ENCODE data around the gene PRKAG1.
"Not testable (repeated sequence)": the region's sequence is repeated elsewhere in the genome, so short reads cannot be mapped to it uniquely, and the experiment has no call there.

PRKAG1 gene

DNA sequence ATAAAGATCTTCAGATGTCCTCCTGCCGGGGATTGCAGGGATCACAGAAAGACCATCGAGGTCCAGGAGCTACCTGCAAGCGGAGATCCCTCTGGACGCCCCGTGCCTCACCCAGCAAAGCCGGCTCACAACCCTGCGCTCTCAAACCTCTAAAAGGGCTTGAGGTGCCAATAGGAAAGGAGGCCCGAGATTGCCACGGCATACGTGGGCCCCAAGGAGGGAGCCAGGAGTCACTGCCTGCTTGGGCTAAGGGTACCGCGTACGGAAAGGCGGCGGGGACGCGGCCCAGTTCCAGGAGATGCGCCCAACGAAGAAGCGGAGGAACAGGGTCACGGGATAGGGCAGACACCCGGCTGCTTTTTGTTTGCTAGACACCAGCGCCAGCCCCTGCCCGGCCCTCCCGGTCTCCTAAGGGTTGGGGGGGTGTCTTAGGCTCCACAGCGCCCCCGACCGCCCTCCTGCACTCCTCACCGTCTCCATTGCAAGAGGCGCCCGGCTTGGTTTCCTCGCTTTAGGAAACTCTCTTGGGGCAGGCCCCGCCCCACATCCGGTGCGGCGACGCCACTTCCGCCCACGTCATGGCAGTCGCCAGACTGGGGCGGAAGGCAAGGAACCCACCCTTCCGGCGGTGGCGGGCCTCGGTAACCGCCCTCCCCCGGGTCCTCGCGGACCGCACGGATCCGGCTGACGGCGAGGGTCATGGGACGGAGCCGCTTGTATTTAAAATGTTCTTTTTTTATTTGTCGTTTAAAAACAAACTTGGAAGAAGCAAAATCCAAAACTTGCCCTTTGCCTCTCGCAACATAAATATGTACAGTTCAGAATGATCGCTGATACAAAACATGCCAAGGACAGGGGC lies at the start of gene PRKAG1:
Gene PRKAG1 (minus strand): TSS at position 516 of the 859 bp plus-strand sequence. CDS start 36 bp downstream, at position 480.
- peak; percentile 85 for FAIRE-seq

DNA sequence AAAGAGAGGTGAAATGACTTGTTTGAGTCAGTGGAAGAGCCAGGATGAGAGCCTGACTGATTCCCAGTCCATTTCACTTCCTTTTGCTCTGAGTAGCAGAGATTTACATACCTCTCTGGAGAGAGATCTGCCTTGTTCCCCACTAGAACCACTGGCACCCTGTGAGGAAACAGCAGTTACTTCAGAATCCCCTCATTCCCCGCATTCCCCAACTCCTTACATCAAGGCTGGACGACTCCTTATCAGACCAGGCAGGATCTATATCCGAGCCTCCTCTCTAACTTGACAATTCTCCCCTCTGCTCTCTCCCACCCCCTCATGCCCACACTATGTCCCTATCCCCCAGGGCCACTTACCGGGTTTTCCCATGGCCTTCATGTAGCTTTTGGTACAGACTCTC lies 47.5 kb upstream of the PRKAG1 start:
- no peak for FAIRE-seq

DNA sequence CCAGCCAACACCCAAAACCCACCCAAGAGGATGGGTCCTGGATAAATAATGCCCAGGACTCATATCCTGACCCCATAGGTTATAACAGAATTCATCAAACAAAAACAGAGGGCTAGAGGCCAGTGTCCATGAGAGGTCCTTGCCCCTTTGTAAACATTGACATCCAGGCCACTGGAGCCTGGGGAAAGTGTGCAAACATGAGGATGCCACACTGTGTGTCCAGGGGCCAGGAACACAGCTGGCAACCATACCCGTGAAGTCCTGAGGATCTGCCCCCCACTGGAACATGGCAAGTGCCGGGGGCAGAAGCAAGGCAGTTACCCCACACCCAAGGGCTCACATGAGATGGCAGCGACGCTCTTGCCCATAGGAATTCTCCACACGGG lies 46.2 kb upstream of the PRKAG1 start:
- no peak for FAIRE-seq

DNA sequence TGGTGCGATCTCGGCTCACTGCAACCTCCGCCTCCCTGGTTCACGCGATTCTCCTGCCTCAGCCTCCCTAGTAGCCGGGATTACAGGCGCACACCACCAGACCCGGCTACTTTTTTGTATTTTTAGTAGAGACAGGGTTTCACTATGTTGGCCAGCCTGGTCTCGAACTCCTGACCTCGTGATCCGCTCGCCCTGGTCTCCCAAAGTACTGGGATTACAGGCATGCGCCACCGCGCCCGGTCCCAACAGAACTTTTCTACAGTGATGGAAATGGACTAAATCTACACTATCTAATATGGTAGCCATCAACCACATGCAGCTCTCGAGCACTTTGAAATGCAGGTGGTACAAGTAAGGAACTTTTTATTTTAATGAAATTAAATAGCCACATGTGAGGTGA lies 43.3 kb upstream of the PRKAG1 start:
- FAIRE-seq: not testable (repeated sequence)

DNA sequence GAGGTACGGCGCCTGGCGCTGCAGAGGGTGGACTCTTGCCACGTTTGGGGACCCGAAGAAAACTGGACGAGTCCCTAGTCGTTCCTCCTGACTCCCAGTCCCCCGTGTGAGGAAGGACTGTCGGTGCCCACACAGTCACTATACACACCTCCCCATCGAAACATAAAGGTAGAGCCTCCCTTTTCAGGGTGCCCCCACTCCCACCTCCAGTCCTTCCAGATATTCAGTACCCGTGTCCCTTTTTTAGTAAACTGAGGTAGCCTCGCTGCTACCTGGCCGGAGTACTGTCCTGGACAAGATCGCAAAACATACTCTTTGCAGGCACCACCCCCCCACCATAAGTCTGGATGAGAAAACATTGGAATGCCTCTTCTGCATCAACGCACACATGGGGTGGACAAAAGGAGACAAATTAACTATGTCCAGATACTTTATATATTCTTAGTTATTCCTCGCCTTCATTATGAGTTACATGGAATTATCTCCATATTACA lies 42.6 kb upstream of the PRKAG1 start:
- FAIRE-seq: no peak

DNA sequence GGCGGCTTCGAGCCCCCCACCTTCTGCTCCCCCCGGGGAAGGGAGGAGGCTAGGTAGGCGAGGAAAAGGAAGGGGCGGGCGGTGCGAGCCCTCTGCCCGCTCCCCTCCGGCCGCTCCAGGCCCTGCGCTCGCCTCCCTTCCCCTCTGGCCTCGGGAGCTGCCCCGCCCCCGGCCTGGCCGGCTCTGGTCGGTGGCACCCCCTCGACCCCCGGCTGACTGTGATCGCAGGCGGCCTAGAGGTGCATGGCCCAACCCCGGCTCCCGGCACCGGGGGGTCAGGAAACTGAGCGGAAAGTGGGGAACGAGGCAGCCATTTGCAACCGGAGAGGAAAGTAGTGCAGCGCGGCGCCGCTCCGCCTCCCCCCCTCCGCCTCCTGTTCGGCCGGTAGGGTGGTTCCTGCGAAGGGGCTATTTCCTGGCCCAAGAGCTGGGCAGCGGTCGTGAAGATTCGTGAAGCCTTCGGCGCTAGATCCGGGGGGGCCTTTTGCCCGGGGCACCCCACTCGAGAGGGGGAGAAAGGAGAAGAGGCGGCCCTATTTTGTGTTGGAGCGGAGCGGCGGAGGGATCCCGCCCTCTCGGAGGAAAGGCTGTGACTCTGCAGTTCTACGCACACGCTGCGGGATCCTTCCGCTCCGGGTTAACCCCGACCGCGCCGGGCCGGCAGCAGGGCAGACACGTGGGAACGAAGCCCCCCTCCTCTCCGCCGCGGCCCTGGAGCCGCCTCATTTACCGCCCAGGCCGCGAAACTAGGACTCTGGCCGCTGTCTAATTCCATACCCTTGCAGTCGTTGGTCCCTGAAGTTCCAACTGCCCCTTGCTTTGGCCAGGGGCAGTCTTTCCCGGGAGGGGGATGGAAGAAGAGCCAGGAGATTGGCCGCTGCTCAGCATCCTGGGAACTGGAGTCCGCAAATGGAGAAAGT lies 41.9 kb upstream of the PRKAG1 start, which contains the start of gene KMT2D:
Gene KMT2D (minus strand): TSS at position 558 of the 920 bp plus-strand sequence. CDS start 5,470 bp downstream, outside the sequence.
- FAIRE-seq: no peak

DNA sequence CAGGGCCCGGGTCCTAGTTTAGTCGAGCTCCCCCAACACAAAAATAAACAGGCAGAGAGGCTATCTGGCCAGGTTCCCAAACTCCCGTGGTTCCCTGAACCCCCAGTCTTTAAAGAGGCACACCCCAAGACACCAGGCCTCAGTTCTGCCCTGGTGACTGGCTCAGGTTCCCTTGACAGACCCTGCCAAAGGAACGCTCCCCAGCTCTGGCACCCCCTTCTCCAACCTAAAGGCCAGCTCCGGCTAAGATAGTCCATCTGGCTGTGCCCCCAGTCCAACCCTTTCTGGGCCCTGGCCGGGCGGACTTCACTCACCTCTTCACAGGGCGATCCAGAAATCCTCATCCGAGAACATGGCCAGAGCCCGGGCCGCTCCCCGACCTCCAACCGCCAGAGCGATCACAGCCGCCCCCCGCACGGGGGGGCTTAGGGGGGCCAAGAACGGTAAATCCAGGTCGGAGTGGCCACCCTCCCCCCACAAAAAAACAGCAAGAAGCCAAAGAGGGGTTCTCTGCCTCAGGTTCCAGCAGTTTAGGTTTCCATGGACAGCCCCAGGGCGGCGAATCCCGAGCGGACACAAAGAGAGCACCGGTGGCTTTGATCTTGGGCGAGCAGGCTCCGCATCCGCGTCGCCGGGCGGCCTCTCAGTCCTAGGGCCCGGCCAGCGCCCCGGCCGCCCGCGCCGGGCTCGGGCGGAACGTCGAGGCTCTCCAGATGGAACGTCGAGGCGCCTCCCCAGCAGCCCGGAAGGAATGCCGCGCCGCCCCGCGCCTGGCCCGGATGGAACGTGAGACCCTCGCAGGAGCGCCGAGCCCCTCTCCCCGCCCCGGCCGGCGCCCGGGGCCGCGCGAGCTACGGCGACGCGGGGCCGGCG lies 41.0 kb upstream of the PRKAG1 start:
- no peak for FAIRE-seq

DNA sequence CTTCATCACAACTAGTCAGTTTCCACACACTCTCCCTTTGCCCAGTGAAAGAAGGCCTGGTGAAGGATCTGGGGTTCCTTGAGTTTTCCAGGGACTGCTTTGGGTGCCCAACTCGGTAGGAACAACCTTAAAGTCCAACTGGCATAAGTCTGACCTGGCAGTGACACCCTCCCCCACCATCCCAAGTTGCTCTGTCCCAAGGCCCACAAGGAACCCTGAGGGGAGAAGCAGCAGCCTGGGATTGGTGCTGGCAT lies 40.4 kb upstream of the PRKAG1 start:
- FAIRE-seq: no peak

DNA sequence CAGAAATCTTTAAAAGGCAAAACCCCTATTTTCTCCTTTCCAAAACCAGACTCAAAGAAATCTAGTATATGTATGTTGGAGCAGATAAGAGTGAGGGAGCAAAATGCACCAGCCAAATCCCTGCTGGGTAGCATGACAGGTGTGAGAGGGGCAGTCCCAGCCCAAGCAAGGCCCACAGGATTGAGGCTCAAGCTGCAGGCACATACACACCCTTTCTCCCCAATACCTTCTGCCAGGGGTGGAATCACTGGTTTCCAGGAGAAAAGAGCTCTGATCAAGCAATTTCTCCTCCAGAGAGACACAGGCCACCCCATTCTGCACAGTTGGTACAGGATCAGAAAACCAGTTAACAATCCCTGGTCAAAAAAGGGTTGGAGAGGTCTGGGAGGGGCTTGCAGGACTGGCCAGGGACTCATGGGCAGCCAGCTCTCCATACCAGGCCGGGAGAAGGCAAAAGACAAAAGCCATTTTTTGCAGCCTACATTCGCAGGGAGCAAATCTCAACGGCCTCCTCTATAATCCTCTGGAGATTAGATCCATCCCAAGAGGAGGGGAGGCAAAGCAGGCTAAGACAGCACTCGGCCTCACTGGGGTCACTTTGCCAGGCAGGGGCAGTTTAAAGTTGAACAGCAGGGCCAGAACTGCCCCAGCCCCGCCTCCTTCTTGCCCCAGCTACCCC lies 39.9 kb upstream of the PRKAG1 start:
- FAIRE-seq: no peak

DNA sequence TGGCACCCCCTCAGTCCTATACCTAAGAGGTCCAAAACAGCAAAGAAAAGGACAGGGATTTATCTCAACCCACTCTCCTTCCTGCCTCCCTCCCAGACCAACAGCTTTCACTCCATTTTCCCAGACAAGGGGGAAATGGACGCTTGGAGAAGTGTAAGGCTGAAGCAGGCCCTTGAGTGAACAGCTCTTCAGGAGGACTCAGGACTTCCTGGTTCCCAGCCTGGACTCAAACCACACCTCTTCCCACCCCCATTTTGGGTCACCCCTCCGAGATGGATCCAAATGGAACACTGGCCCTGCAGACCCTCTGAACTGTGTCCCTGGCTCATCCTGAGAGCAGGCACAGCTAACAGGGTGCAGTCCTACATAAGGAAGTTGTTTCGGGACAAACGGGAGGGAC lies 39.3 kb upstream of the PRKAG1 start:
- FAIRE-seq: no peak

DNA sequence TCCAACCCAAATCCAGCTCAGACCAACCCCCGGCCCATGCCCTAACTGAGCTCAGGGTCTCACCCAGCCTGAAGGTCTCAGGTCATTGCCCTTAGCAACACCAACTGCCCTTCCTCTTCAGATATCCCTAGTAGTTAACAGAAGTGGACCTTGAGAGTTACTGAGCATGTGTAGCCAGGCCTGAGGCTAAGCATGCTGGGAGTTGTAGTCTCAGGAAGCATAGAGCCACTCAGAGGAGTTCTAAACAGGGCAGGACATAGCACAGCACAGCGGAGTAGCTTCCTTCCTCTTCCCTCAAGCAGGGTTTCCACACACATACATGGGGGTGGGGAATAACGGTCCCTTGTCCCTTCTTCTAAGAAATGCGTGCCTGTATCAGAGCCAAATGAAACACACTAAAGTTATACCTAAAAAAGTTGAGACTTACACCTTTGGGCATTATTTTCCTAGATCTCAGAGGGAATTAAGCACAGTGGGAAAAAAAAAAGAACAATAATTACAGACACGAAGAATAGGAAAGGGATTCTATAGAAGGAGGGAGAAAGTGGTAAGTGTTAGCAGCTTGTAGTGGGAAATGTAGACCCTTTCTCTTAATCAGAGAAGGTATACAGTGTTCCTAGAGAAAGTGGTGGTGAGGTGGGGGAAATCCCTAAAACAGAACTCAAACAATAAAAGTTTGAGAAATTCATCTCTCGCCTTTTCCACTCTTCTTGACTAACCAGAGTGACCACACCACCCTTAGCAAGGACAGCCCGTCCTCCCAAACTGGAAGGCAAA lies 37.6 kb upstream of the PRKAG1 start:
- FAIRE-seq: no peak

DNA sequence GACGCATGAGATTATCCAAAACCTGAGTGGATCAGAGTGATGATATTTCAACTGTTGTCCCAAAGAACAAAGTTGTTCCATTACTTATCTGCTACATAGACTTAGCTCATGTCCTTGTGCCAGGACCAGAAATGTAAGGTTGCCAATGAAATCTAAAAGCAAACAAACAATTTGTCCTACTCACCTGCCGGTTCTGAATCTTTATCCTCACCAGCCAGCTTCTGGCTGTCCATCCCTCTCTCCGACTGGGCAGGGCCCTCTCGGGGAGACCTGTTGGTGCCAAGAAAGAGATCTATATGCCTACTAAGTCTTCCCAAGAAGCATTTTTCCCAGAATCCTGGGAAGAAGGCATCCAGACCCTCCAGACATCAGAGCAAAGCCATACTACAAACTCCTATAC lies 36.5 kb upstream of the PRKAG1 start:
- FAIRE-seq: no peak

DNA sequence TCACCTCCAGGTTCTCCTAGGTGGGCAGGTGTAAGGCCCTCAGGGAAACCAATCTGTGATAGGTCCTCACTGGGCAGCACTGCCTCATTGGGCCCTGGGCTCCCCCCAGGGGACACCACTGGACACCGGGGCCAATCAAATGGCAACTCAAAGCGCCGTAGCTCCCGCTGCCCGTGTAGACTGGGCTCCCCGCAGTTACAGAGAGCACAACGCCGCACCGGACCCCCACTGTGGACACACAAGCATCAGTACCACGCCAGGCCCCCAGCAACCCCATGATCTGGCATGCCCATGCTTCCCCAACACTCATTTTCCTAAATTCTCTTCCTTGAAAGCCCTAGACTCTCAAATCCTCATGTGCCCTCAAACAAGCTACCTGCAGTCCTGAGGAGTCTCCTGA lies 35.9 kb upstream of the PRKAG1 start:
- FAIRE-seq: no peak

DNA sequence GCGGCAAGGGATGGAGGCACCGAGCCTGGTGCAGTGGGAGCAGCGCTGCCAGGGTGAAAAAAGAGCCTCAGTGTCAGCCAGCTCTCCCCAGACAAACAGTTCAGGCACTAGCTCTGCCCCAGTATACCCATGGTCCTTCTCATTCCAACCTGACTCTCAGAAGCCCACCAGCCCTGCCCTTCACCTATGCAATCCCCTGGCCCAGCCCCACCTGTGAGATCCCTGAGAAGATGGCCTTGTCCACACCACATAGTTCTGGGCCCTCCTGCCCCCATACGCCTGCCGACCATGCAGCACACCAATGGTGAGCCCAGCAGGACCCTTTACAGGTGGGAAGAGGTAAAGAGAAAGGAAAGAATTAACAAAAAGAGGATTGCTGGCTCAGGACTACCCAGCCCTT lies 35.5 kb upstream of the PRKAG1 start:
- FAIRE-seq: no peak

DNA sequence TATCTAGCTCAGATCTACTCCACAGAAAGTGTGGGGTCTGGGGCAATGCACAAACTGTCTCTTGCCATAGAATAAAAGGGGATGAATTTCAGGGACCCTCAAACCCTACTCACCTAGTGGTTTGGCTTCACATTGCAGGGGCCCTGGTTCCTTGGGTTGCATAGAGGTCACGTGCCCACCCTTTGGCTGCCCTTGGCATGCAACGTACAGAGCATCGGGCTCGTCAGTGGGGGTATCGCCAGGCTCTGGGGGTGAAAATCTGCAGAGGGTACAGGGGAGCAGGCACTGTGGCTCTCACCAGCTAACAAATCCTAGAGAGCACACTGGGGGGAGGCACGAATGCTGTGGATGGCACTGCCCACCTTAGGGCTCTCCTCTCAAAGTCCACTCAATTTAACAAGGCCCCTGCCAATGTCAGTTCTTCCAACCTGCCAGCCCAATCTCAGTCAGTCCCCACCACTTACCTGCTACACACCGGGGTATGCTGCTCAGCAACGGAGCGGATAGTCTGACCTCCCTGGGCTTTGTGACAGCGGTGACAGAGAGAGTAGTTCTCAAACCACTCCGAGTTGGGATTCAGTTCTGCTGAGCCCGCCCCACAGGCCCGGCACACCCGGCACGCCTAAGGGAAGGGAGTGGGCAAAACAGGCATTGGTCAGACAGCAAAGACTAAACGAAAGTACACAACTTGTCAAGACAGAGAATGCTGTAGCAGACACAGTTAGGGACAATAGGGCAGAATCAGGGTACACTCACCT lies 34.1 kb upstream of the PRKAG1 start:
- no peak for FAIRE-seq

DNA sequence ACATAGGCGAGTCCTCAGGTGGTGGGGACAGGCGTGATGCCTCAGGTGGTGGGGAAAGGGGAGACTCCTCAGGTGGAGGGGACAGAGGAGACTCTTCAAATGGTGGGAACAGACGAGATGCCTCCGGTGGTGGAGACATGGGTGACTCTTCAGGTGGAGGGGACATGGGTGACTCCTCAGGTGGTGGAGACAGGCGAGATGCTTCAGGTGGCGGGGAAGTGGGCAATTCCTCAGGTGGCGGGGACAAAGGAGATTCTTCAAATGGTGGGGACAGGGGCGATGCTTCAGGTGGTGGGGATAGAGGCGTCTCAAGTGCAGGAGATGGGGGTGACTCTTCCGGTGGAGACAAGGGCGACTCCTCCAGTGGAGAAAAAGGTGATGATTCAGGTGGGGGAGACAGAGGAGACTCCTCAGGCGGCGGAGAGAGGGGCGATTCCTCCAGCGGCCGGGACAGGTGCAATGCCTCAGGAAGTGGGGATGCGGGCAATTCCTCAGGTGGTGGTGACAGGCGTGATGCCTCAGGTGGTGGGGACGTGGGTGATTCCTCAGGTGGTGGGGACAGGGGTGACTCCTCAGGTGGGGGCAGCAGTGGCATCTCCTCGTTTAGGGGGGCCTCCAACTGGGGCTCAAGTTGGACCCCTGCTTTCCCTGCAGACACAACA lies 33.3 kb upstream of the PRKAG1 start:
- FAIRE-seq: no peak

DNA sequence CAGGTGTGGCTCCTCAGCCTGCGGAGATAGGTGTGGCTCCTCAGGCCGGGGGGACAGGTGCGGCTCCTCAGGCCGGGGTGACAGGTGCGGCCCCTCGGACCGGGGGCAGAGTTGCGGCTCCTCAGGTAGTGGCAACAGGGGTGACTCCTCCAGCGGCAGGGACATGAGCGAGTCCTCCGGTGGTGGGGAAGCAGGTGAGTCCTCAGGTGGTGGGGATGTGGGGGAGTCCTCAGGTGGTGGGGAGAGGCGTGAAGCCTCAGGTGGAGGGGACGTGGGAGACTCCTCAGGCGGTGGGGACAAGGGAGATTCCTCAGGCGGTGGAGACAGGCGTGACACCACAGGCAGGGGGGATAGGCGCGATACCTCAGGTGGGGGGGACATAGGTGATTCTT lies 32.8 kb upstream of the PRKAG1 start:
- FAIRE-seq: no peak

DNA sequence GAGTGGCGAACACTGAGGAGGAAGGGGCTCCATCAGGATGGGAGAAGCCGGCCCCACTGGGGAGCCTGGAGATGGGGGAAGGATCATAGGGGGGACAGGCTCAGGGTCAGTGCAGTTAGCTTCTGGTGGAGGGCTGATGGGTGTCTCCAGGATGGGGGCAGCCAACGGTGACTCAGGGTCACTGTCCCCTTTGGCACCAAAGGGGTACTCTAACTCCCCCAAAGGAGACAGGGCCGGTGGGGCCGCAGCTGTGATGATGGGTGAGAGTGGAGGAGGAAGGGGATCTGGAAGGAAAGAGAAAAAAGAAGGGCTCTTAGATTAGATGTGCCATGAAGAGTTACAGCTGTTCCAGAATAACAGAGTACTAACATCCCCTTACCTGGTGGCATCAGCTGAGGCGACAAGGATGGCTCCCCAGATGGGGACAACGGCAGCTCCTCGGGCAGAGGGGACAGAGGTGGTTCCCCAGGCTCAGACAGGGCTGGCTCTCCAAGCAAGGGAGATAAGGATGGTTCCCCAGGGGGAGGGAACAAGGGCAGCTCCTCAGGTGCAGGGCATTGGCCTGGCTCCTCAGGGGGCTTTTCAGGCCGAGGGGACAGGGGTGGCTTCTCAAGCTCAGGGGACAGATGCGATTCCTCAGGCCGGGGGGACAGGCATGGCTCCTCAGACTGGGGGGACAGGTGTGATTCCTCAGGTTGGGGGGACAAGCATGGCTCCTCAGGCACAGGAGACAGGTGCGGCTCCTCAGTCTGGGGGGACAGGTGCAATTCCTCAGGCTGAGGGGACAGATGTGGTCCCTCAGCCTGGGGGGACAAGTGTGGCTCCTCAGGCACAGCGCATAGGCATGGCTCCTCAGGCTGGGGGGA lies 32.2 kb upstream of the PRKAG1 start:
- no peak for FAIRE-seq
